HL-60/S4 treated with phorbol 12-myristate 13-acetate at 8.2 ng/mL for 4 days and 3 days (cell line): ENCODE measurements around the gene WDR53.
"Not testable (repeated sequence)": the region's sequence is repeated elsewhere in the genome, so short reads cannot be mapped to it uniquely, and the experiment has no call there.

ENCODE experiments used
- in situ Hi-C: fragments of 300-500 bp; cut with MboI; formaldehyde crosslinking; loops from 2 replicates; pipeline ENCODE4 v1.15.0; 2022; ENCODE audit warnings: low sequenced_read_pairs

The WDR53 gene

DNA sequence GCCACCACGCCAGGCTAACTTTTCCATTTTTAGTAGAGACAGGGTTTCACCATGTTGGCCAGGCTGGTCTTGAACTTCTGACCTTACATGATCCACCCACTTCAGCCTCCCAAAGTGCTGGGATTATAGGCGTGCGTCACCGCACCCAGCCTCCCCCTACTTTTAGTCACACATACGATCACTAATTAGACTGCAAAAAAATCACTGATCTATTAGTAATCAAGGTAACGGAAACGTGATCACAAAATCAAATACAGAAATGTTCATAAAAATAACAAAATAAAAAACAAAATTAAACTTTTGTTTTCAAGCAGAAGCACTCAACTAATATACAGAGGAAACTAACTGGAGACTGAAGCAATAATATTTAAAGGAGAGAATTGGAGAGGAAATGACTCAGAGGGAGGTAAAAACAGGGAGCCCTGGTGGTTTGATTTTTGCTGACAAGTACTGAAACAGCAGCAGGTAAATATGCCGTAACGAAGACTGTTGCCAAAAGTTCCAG is 4.6 kb downstream of the WDR53 start:
- in situ Hi-C loops = no loop called here

DNA sequence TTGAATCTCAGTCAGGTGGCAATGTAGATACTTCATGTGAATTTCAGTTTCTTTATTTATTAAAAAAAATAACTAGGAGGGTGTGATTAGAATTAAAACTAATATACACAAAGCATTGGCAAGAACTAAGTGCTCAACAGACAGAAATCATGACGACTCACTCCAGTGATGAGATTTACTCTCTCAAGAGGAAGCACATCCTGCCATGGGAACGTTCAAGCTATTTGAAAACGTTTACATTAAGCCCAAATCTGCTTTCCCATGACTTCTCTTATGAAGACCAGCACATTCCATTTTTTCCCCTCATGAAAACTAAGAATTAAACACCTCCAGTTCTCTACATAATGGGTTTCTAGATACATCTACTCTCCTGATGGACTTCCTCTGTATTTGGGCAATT is 8.5 kb downstream of the WDR53 start:
- in situ Hi-C loops = no loop called here

DNA sequence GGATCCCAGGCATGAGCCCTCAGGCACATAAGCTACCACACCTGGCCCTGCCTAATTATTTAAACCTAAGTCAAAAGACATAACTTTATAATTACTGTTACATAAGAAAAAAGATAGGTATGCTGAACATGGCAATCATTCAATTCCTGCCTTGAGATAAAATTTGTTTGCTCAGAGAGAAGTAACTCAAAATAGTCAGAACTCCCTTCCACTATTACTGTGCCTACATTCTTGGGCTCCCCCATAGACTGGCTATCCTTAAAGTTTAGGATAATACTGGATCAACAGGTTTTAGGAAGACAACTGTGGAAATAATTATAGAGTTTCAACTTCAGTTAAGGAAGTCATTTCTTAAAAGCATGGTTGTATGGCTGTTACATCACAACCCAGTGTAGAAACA is 9.9 kb downstream of the WDR53 start:
- in situ Hi-C loops = no loop called here

DNA sequence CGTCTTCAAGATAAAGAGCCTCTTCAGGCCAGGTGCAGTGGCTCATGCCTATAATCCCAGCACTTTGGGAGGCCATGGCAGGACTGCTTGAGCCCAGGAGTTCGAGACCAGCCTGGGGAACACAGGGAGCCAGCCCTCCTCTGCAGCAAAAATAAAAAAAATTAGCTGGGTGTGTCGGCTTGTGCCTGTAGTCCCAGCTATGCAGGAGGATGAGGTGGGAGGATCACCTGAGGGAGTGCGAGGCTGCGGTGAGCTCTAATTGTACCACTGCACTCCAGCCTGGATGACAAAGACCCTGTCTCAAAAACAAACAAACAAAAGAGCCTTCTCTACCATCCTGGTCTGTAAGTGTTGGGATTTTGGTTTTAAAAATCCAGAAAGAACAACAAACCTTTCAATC is 11.1 kb downstream of the WDR53 start:
- in situ Hi-C loops = no loop called here

DNA sequence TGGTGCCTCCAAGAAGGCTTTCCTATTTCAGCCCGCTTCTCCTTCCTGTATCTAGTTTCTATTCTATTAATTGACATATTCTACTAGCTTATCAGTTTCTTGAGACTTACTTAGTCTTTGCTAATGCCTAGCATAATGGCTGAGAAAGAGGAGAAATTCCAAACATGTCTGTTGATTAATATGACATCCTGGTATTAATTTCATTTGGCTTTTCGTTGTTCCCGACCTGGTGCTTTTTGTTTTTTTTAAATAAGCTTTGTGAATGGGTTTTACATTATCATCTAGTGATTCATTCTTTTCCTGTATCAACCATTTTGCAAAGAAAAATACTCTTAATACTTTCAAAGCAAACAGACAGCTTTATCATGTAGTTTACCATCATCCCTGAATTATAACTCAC is 13.1 kb downstream of the WDR53 start:
- in situ Hi-C loops = no loop called here

DNA sequence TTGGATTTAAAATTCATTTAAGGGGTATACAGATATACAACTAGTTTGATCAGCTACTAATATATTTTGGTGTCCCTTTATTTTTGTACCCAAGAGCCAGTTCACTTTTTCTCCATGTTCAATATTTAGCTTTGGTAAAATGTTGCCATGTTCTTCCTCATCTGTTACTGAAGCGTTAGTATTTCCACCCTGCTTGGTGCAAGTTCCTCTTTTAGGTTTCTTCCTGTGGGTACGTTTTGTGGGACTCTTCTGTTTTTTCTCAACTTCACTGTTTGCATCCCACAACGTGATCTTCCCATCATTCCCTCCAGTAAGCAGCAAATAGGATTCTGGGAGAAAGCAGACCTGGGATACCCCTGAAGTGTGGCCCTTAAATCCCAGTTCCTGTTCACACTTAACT is 14.1 kb downstream of the WDR53 start:
- in situ Hi-C loops = no loop called here

DNA sequence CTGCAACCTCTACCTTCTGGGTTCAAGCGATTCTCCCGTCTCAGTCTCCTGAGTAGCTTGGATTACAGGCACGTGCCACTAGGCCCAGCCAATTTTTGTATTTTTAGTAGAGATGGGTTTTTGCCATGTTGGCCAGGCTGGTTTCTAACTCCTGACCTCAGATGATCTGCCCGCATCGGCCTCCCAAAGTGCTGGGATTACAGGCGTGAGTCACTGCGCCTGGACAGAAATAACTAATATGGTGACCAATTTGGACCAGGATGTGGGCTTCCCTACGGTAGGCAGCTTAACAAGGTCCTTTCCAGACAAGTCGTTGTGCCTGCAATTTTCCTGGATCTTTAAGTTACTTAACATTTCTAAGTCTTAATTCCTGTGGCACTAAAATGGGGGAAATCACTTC is 14.8 kb downstream of the WDR53 start:
- in situ Hi-C loops = no loop called here

DNA sequence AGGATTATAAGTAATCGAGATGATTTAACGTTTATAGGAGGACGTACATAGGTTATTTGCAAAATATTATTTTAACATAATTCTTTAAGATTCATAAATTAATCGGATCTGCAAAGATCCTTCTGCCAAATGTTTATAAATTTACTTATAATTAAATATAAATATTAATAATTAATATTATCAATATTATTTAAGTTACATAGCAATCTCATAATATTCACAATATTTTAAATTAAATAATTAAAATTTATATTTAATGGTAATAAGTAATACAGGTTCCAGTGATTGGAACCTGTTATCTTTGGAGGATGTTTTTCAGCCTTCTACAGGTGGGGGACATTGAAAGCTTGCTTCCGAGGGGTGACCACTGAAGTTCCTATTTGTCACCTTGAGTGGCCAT is 16.1 kb downstream of the WDR53 start:
- in situ Hi-C loops = no loop called here

DNA sequence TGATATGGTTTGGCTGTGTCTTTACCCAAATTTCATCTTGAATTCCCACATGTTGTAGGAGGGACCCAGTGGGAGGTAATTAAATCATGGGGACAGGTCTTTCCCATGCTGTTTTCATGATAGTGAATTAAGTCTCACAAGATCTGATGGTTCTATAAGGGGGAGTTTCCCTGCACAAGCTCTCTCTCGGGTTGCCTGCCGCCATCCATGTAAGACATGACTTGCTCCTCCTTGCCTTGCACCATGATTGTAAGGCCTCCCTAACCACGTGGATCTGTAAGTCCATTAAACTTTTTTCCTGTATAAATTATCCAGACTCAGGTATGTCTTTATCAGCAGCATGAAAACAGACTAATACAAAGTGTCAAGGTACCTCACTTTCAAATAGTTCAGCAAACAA is 18.2 kb downstream of the WDR53 start:
- in situ Hi-C loops = not testable (repeated sequence)

DNA sequence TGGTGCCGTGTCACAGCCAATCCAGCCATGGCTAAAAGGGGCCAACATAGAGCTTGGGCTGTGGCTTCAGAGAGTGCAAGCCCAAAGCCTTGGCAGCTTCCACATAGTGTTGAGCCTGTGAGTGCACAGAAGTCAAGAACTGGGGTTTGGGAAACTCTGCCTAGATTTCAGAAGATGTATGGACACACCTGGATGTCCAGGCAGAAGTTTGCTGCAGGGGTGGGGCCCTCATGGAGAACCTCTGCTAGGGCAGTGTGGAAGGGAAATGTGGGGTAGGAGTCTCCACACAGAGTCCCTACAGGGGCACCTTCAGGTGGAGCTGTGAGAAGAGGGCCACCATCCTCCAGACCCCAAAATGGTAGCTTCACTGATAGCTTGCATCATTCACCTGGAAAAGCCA is 19.0 kb downstream of the WDR53 start:
- in situ Hi-C loops = not testable (repeated sequence)

DNA sequence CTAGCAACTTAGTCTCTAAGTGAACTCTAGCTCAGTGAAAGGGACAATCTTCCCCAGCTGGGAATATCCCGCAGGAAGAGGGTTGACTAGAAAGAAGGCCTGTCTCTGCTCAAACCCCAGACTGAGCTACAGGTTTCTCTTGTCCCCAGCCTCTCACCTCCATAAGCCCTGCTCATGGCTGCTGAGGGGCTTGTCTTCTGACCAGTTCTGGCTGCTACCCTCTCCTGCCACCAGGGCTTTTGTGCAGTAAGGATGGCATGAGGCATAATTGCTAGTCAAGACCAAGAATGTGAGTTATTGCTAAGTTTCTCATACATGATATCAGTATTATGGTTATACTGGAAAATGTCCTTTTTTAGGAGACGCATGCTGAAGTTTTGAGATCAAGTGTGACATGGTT is 21.3 kb downstream of the WDR53 start:
- in situ Hi-C loops = no loop called here

DNA sequence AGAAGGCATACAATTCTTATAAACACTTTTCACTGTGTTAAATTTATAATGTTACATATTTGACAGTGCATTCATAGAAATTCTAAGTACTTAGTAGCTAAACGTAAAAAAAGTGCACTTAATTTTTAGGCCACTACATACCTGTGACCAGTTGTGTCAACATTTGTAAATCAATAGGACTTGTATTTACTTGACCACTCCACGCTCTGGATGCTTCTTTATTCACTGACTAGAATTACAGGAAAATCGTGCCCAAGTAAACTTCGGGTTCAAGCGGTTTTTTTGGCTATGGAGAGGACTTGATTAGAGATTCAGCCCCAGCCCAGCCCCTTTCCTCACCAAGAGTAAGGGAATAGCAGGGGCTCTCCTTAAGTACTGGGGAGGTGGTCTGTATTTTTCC is 21.8 kb downstream of the WDR53 start:
- in situ Hi-C loops = no loop called here

DNA sequence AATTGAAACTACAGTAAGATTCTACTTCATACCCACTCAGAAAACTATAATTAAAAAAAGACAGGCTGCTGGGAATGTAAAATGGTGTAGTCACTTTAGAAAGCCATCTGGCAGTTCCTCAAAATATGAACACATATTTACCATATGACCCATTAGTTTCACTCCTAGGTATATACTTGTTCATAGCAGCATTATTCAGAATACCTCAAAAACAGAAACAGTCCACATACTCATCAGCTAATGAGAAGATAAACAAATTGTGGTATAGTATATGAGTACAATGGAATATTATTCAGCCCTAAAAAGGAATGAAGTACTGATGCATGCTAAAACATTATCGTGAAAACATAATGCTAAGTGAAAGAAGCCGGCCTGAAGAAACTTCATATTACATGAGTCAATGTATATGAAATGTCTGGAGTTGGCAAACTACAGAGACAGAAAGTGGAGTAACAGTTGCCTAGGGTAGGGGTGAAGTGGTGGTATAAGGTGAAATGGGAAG is 23.8 kb downstream of the WDR53 start:
- in situ Hi-C loops = no loop called here

DNA sequence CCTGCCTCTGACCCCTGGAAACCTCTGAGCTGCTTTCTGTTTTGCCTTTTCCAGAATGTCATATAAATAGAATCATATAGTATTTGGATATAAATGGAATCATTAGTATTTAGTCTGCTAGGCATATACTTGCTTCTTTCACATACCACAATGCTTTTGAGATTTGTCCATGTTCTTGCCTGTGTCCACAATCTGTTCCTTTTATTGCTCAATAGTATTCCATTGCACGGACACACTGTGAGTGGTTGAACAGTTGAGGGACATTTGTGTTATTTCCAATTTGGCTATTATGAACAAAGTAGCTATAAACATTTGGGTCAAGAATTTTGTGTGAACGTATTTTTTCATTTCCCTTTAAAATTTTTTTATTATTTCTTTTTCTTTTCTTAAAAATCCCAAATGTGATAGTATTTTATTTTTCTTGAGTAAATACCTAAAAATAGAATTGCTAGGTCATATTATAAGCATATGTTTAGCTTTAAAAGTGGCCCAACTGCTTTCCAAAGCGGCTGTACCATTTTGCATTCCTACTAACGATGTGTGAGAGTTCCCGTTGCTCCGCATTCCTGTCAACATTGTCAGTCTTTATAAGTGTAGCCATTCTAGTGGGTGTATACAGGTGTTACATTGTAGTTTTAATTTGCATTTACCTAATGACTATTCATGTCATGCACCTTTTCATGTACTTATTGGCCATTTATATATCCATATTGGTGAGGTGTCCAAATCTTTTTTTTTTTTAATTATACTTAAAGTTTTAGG is 26.5 kb downstream of the WDR53 start:
- in situ Hi-C loops = no loop called here

DNA sequence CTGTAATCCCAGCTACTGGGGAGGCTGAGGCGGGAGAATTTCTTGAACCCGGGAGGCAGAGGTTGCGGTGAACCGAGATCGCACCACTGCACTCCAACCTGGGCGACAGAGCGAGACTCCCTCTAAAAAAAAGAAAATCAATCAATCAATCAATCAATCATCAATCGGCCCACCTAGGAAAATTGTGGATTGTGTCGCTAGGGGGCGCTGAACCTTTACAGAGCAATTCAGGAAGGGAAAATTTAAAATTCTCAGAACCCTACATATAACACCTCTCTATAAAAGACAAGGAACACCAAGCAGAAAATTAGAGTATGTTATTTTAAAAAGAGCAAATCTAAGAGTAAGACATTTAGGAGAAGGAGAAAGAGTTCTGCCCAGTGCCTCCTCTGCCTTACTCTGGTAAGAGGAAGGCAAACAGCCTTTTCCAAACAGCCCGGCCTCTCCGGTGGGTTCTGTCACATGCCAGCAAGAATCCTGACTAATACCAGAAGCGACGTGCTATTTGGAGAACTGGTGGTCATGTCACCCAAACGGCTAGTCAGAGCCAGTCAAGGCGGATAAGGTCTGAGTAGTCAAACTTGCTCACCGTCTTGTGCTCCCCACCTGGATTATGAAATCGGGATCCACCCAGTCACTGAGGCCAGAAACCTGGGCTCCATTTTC is 30.9 kb downstream of the WDR53 start:
- in situ Hi-C loops = no loop called here

DNA sequence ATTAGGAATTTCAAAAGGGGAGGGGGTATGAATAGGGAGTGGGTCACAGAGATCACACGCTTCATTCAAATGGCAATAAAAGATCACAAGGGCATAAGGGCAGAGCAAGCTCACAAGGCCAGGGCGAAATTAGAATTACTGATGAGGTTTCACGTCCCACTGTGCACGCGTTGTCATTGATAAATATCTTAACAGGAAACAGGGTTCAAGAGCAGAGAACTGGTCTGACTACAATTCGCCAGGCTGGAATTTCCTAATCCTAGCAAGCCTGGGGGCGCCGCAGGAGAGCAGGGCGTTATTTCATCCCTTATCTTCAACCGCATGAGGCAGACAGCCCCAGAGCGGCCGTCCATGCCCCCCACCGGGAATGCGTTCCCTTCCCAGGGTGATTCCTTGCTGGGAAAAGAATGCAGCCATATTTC is 35.1 kb downstream of the WDR53 start:
- in situ Hi-C loops = no loop called here

DNA sequence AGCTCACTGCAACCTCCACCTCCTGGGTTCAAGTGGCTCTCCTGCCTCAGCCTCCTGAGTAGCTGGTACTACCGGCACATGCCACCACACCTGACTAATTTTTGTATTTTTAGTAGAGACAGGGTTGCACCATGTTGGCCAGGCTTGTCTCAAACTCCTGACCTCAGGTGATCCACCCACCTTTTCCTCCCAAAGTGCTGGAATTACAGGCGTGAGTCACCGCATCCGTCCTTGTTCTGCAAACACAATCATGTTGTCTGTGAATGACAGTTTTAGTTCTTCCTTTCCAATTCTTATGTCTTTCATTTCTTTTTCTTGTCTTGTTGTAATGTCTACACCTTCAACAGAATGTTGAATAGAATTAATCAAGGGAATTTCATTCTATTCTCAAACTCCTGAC is 36.9 kb downstream of the WDR53 start:
- in situ Hi-C loops = no loop called here

DNA sequence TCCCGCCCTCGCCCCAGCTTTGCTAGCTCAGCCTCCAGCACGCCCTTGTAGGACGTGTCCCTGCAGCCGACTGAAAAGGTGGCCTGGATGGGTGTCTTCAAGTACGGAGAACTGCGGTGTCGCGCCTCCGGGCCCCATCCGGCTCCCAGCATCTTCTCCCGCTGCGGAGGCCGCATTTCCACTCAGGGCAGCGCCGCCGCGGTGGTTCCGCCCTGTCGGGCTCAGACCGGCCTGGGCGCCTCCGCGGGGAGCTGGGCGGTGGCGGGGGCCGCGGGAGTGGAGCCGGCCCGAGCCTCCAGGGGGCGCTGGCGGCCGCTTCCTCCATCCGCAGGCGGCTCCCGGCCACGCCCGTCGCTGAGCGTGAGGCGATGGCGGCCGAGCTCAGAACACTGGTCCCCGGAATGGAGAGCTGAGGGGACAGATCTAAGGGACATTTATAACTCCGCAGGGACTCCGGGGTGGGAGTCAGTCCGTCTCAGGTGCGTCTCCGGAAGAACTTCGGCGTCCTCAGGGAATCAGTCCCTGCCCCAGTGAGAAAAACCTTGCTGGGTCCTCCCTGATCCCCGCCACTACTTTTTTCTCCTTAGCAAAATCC is 39.6 kb downstream of the WDR53 start:
- in situ Hi-C loops = no loop called here

DNA sequence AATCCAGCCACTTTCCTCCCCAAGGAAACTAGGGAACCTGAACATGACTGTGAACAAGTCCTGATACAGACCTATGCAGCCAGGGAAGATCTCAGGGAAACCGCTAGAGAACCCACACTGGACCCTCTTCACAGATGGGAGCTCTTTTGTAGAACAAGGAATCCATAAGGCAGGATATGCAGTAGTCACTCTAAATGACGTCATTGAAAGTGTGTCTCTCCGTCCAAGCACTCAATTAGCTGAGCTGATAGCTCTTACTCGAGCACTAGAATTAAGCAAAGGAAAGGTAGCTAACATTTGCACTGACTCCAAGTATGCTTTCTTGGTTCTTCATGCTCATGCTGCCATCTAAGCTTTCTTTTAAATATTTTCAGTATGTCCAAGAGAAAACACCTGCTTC is 43.2 kb downstream of the WDR53 start:
- in situ Hi-C loops = no loop called here

DNA sequence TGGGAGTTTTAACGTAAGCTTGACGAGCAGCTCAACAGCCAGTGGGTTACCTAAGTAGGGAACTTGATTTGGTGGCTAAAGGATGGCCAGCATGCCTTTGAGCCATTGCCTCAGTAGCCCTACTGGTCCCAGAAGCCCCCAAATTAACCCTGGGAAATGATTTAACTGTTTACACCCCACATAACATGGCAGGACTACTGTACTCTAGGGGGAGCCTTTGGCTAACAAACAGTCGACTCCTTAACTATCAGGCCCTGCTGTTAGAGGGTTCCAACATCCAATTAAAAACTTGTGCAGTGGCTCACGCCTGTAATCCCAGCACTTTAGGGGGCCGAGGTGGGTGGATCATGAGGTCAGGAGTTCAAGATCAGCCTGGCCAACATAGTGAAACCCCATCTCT is 43.8 kb downstream of the WDR53 start:
- in situ Hi-C loops = loop anchor here (5.0 to 25.0 kb wide), 2 partner anchors 272 to 462 kb away; no protein-coding TSS in a partner anchor

DNA sequence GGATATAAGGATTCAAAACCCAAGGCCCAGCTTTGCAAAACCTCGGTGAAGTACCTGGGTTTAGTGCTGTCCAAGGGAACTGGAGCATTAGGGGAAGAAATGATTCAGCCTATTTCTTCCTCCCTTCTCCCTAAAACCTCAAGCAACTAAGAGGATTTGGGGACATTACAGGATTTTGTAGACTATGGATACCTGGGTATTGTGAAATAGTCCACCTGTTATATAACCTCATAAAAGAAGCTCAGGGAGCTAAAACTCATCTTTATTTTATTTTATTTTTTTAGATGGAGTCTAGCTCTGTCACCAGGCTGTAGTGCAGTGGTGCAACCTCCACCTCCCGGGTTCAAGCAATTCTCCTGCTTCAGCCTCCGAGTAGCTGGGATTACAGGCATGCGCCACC is 44.5 kb downstream of the WDR53 start:
- in situ Hi-C loops = loop anchor here (5.0 to 25.0 kb wide), 2 partner anchors 272 to 462 kb away; no protein-coding TSS in a partner anchor

DNA sequence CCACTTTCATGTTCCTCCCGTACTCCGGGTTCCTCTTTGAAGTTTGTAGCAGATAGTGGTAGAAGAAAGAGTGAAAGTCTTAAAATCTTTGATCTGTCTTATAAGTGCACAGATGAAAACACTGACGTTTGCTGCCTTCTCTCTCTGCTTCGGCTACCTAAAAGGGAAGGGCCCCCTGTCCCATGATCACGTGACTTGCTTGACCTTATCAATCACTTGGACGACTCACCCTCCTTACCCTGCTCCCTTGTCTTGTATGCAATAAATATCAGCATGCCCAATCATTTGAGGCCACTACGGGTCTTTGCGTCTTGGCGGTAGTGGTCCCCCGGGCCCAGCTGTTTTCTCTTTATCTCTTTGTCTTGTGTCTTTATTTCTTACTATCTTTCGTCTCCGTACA is 47.1 kb downstream of the WDR53 start:
- in situ Hi-C loops = loop anchor here (5.0 to 25.0 kb wide), 2 partner anchors 269 to 459 kb away; no protein-coding TSS in a partner anchor
